ENCODE results near the gene NFE2L3. TPM values are rescaled to one million over a fixed set of nuclear protein-coding genes. Genes with fewer than 3 reads are reported as not detected.

The NFE2L3 gene
- total and polyA plus RNA-seq, 2 of the 8 experiments (the other 6 are each of a cell fraction or from before 2014, with no cell fraction given), result 64.9 to 76.5 TPM

- H3K4me3 ChIP-seq (ENCODE audit: extremely low read depth in 1 of 4, insufficient read depth in 2 of 4, low read depth in 3 of 4, low read length in 4 of 4), result no peak overlapping the region
- H3K14ac ChIP-seq (ENCODE audit: insufficient read length), result no peak overlapping the region
- H3K56ac ChIP-seq (replicated peaks; ENCODE audit: insufficient read length, low read depth, low read length), result no peak overlapping the region
- TF ChIP-seq RXRA (IDR thresholded peaks at IDR 0.05; ENCODE audit: insufficient read depth, low read depth, low read length), result no peak
- no peak for TF ChIP-seq EP300 (IDR thresholded peaks at IDR 0.05; ENCODE audit: borderline replicate concordance in 1 of 2, low read depth in 2 of 2, low read length in 2 of 2)
- no peak for TF ChIP-seq KDM5A (IDR thresholded peaks at IDR 0.05; ENCODE audit: low read length)
- no peak for TF ChIP-seq ATF2 (IDR thresholded peaks at IDR 0.05; ENCODE audit: low read length)
- POLR2A ChIA-PET (ENCODE audit: partially characterized antibody), result interaction anchor here (0.8 to 2.6 kb wide), 9 partner anchors 9 to 35 kb away, joined by 3 to 25 read pairs (median 7); partner anchors contain the start of genes CBX3, HNRNPA2B1 and NFE2L3
- peak overlapping the region; percentile 27 to 43 for H3K4me2 ChIP-seq (ENCODE audit: insufficient read depth in 1 of 2, low read depth in 2 of 2, low read length in 2 of 2)
- H3K4ac ChIP-seq (replicated peaks; ENCODE audit: insufficient read length, low read depth, low read length), result no peak overlapping the region
- no peaks in the 10 kb centered on the region for H3K9me3 ChIP-seq (ENCODE audit: insufficient read depth in 2 of 2, low read depth in 1 of 2, low read length in 1 of 2)
- no peak overlapping the region for H2BK120ac ChIP-seq (replicated peaks; ENCODE audit: low read depth, low read length)
- peaks cover 7 to 20% of the 10 kb centered on the region in 2 experiments for H4K20me1 ChIP-seq (replicated peaks in 1 of 2; ENCODE audit: control insufficient read depth in 1 of 2, insufficient read depth in 2 of 2, low read length in 2 of 2)
- H2AK5ac ChIP-seq (ENCODE audit: low read depth, low read length), result peak overlapping the region; percentile 86
- no peak overlapping the region for H2BK12ac ChIP-seq (ENCODE audit: low read depth, low read length)
- H3K18ac ChIP-seq (ENCODE audit: extremely low read depth, low read length), result peak overlapping the region; percentile 13; the same call in 1 of the 2 replicates
- no peak overlapping the region for H4K8ac ChIP-seq (ENCODE audit: extremely low read depth, insufficient read depth, low read length)
- WGBS, 2 experiments (ENCODE audit: extremely low coverage in 1 of 2, insufficient coverage in 1 of 2, insufficient read length in 1 of 2, insufficient replicate concordance in 2 of 2, low coverage in 1 of 2, low lambda C conversion rate in 2 of 2, missing lambda C conversion rate in 1 of 2), result 59% methylated on average over 9 of the region's 9 CpGs; no CpG with 5 or more reads in 1 of the 2 experiments
- H3K27ac ChIP-seq (ENCODE audit: low read depth, low read length), result no peak overlapping the region
- H3K23me2 ChIP-seq (ENCODE audit: low read depth, low read length), result no peaks in the 10 kb centered on the region
- no peak overlapping the region for H2BK5ac ChIP-seq (ENCODE audit: low read depth, low read length)
- peaks cover 13% of the 10 kb centered on the region for H3K79me1 ChIP-seq (ENCODE audit: low read depth, low read length)
- H2BK15ac ChIP-seq (ENCODE audit: low read length), result 0 out of 2 replicates have a peak overlapping the region, but pooled peaks have one; percentile 1
- peaks cover 16 to 89% of the 10 kb centered on the region in 2 experiments for H3K79me2 ChIP-seq (ENCODE audit: control insufficient read depth in 1 of 2, insufficient read depth in 2 of 2, low read length in 2 of 2)
- no peak overlapping the region for H4K5ac ChIP-seq (ENCODE audit: insufficient read length, low read depth, low read length)
- H4K91ac ChIP-seq (replicated peaks; ENCODE audit: insufficient read length, low read length), result no peak overlapping the region
- H3K4me1 ChIP-seq (replicated peaks in 1 of 4; ENCODE audit: control insufficient read depth in 3 of 4, insufficient read depth in 4 of 4, low read length in 3 of 4), result peaks cover 5 to 16% (median 10%) of the 10 kb centered on the region in 4 experiments; a peak in 6 of 7 replicates
- CTCF ChIA-PET (ENCODE audit: partially characterized antibody), result interaction anchor here (0.7 to 1.8 kb wide), 12 partner anchors 8 to 1069 kb away, joined by 3 to 6 read pairs (median 3); no protein-coding TSS in a partner anchor
- DNase-seq (ENCODE audit: low read depth in 1 of 2, low spot score in 2 of 2), result no peak
- H3K36me3 ChIP-seq (ENCODE audit: control insufficient read depth in 2 of 4, insufficient read depth in 4 of 4, low read length in 3 of 4), result no peaks in the 10 kb centered on the region
- no peak overlapping the region for H2AFZ ChIP-seq (ENCODE audit: low read length)
- no peak overlapping the region for H2BK20ac ChIP-seq (ENCODE audit: low read length)
- no peaks in the 10 kb centered on the region for H3K27me3 ChIP-seq (replicated peaks in 1 of 4; ENCODE audit: control insufficient read depth in 3 of 4, extremely low read depth in 1 of 4, insufficient read depth in 3 of 4, low read length in 3 of 4)
- no peak overlapping the region for H3K23ac ChIP-seq (ENCODE audit: insufficient read length)
- no peak for FAIRE-seq
- H3K9ac ChIP-seq (replicated peaks in 1 of 4; ENCODE audit: extremely low read depth in 1 of 4, low read depth in 3 of 4, low read length in 3 of 4), result peak overlapping the region in 1 of 4 experiments; percentile 38; a peak in 1 of 7 replicates
Measured at GRCh38 chr7:26165950-26166683, 14.1 kb downstream of the NFE2L3 start.
